GM12874 (cell line): ENCODE measurements around the gene HIBADH.

ENCODE experiments used
- CTCF ChIP-seq: IDR thresholded peaks from 2 replicates; pipeline ENCODE4 v1.5.1; 2011; ENCODE audit warnings: low read depth, mild to moderate bottlenecking, control low read depth, low read length, moderate library complexity; ENCODE audit not compliant: insufficient read depth

The HIBADH gene

GRCh38 chr7:27535795-27536194 is 126.9 kb downstream of the HIBADH start:
- no peak for TF ChIP-seq CTCF

GRCh38 chr7:27533652-27534081 is 129.0 kb downstream of the HIBADH start:
- TF ChIP-seq CTCF = no peak

GRCh38 chr7:27532314-27532713 is 130.4 kb downstream of the HIBADH start:
- no peak for TF ChIP-seq CTCF

GRCh38 chr7:27527348-27527714 is 135.4 kb downstream of the HIBADH start:
- no peak for TF ChIP-seq CTCF

GRCh38 chr7:27526611-27527347 is 135.9 kb downstream of the HIBADH start:
- no peak for TF ChIP-seq CTCF

- TF ChIP-seq CTCF = no peak
Measured at GRCh38 chr7:27526131-27526530, 136.6 kb downstream of the HIBADH start.

- TF ChIP-seq CTCF = no peak
Measured at GRCh38 chr7:27523321-27523720, 139.4 kb downstream of the HIBADH start.

- TF ChIP-seq CTCF = no peak
Measured at GRCh38 chr7:27522566-27522965, 140.1 kb downstream of the HIBADH start.
